B cell (primary cell): ENCODE data around the gene PHTF2. TPM values are rescaled to one million over a fixed set of nuclear protein-coding genes. Genes with fewer than 3 reads are reported as not detected.

Experiments used
- ATAC-seq: fragments of 200-7000 bp; cut with Tn5 transposase; one replicate; pipeline ENCODE4 v1.10.0; 2021; ENCODE audit warnings: low read depth, mild to moderate bottlenecking, moderate number of reproducible peaks, moderate library complexity
- CTCF ChIA-PET: fragments of 350-600 bp; sonication (Branson Sonifier 250); formaldehyde crosslinking; loops from one replicate; lab custom pipeline; 2021; ENCODE audit warnings: antibody characterized with exemption, inconsistent platforms; lab: Charles Lee
- POLR2A ChIA-PET: fragments of 350-600 bp; sonication (Branson Sonifier 250); formaldehyde crosslinking; loops from one replicate; lab custom pipeline; 2021; ENCODE audit warnings: antibody characterized with exemption; lab: Charles Lee
- DNase-seq: peaks from one replicate; pipeline ENCODE4 v3.0.0; 2013
- H2AFZ ChIP-seq: 2 replicates; pipeline ENCODE4 v1.6.1; 2012; ENCODE audit warnings: mild to moderate bottlenecking, low read depth, low read length; ENCODE audit not compliant: insufficient read depth, poor library complexity, severe bottlenecking
- H3K27ac ChIP-seq, 2 donors: 1 replicate in 1 of 2; 2 replicates in 1 of 2; pipeline ENCODE4 v1.5.1; 2012 to 2013; ENCODE audit warnings: low read length in 2 of 2, mild to moderate bottlenecking in 2 of 2, moderate library complexity in 1 of 2
- H3K27me3 ChIP-seq, 4 experiments: fragments of 200-600 bp in 1 of 4; sonication (generic) in 1 of 4; replicated peaks in 1 of 4; 1 replicate in 2 of 4; 2 replicates in 2 of 4; pipeline versions ENCODE4 v1.6.1 to v1.7.0; 2013 to 2016; ENCODE audit warnings: low read length in 3 of 4, mild to moderate bottlenecking in 2 of 4, mixed read lengths in 1 of 4, moderate library complexity in 1 of 4; ENCODE audit not compliant: insufficient read depth in 4 of 4, control insufficient read depth in 3 of 4; ENCODE audit errors: control extremely low read depth in 1 of 4
- H3K36me3 ChIP-seq, 2 experiments: replicated peaks in 1 of 2; 1 replicate in 1 of 2; 2 replicates in 1 of 2; pipeline versions ENCODE4 v1.6.1 to v1.7.1; 2013; ENCODE audit warnings: low read length in 1 of 2; ENCODE audit not compliant: insufficient read depth in 2 of 2, control insufficient read depth in 1 of 2; ENCODE audit errors: control extremely low read depth in 1 of 2, extremely low read depth in 1 of 2
- H3K4me1 ChIP-seq, 2 donors: fragments of 200-600 bp in 1 of 2; sonication (generic) in 1 of 2; 1 replicate in 1 of 2; 2 replicates in 1 of 2; pipeline versions ENCODE4 v1.5.1 to v1.6.1; 2013 to 2017; ENCODE audit warnings: low read length in 2 of 2; ENCODE audit not compliant: control insufficient read depth in 2 of 2, insufficient read depth in 2 of 2
- H3K4me2 ChIP-seq: replicated peaks from 2 replicates; pipeline ENCODE3; 2012; ENCODE audit warnings: mild to moderate bottlenecking, low read depth, low read length; ENCODE audit not compliant: poor library complexity, severe bottlenecking
- H3K4me3 ChIP-seq, 5 experiments: fragments of 200-600 bp in 1 of 5; sonication (generic) in 1 of 5; 1 replicate in 3 of 5; 2 replicates in 2 of 5; pipeline versions ENCODE4 v1.5.1 to v1.7.0; 2011 to 2016; ENCODE audit warnings: low read length in 4 of 5, mild to moderate bottlenecking in 4 of 5, low read depth in 2 of 5, control low read depth in 1 of 5, moderate library complexity in 1 of 5; ENCODE audit not compliant: insufficient read depth in 1 of 5; ENCODE audit errors: control extremely low read depth in 1 of 5, extremely low read depth in 1 of 5
- H3K79me2 ChIP-seq: fragments of 200-600 bp; sonication (generic); one replicate; pipeline ENCODE4 v1.6.0; 2016; ENCODE audit warnings: low read length; ENCODE audit not compliant: control insufficient read depth, insufficient read depth
- H3K9ac ChIP-seq: fragments of 200-600 bp; sonication (generic); 2 replicates; pipeline ENCODE4 v1.6.1; 2017; ENCODE audit warnings: mild to moderate bottlenecking, low read length, moderate library complexity
- H3K9me3 ChIP-seq, 3 donors: one replicate each; pipeline versions ENCODE4 v1.6.1 to v1.7.1; 2013; ENCODE audit warnings: low read length in 2 of 3; ENCODE audit not compliant: control insufficient read depth in 2 of 3, insufficient read depth in 1 of 3; ENCODE audit errors: control extremely low read depth in 1 of 3
- H4K20me1 ChIP-seq: 2 replicates; pipeline ENCODE4 v1.6.0; 2012; ENCODE audit warnings: mild to moderate bottlenecking, low read length; ENCODE audit not compliant: insufficient read depth, control insufficient read depth, poor library complexity, severe bottlenecking
- H3K27ac Mint-ChIP-seq: one replicate; pipeline ENCODE4 v1.8.0; 2021; ENCODE audit warnings: mixed read lengths
- H3K27me3 Mint-ChIP-seq: one replicate; pipeline ENCODE4 v1.8.0; 2021; ENCODE audit warnings: mixed read lengths
- H3K4me1 Mint-ChIP-seq: one replicate; pipeline ENCODE4 v1.8.0; 2021; ENCODE audit warnings: mixed read lengths
- H3K4me3 Mint-ChIP-seq: one replicate; pipeline ENCODE4 v1.8.0; 2021; ENCODE audit warnings: mixed read lengths
- H3K9me3 Mint-ChIP-seq: one replicate; pipeline ENCODE4 v1.8.0; 2022; ENCODE audit warnings: mixed read lengths; ENCODE audit not compliant: insufficient read depth
- CTCF ChIP-seq: fragments of 200-600 bp; IDR thresholded peaks from one replicate; pipeline ENCODE4 v1.8.0; 2022; ENCODE audit warnings: antibody characterized with exemption, mild to moderate bottlenecking
- EZH2 ChIP-seq: IDR thresholded peaks from 2 replicates; pipeline ENCODE4 v1.6.1; 2012; ENCODE audit warnings: borderline replicate concordance, low read depth, mild to moderate bottlenecking, moderate library complexity, low read length; ENCODE audit not compliant: insufficient read depth, poor library complexity, severe bottlenecking
- WGBS: methylation state at CpG from one replicate; pipeline ENCODE4 v1.1.5; 2013; ENCODE audit warnings: missing lambda C conversion rate; ENCODE audit not compliant: insufficient coverage; 5-methylcytosine and 5-hydroxymethylcytosine counted together
- intact Hi-C: fragments of 100-400 bp; cut with micrococcal nuclease; formaldehyde crosslinking; loops from one replicate; pipeline ENCODE4 v1.10.0; 2022
- polyA plus RNA-seq: library from polyadenylated mRNA; depleted of rRNA; stranded (reverse); fragments of >200 nt; gene quantifications from 2 replicates; pipeline ENCODE4 v1.2.3, GENCODE V29; 2012
- total RNA-seq, 2 donors: library from RNA; stranded (reverse); fragments of 120-200 nt in 1 of 2; gene quantifications; 1 replicate in 1 of 2; 2 replicates in 1 of 2; pipeline versions ENCODE4 v1.2.3 to v1.2.4, GENCODE V29; 2013 to 2022

PHTF2 gene
- total and polyA plus RNA-seq, 2 donors (not counting 1 experiment from before 2014, with no cell fraction given) = 35.3 to 44.8 TPM

GRCh38 chr7:77831481-77831880 is 32.9 kb downstream of the PHTF2 start:
- Histone ChIP-seq H3K4me2 (no peak overlapping the region), H2AFZ (no peak overlapping the region), H3K27me3 (no peaks in the 10 kb centered on the region), H3K4me1 (peaks cover 62 to 70% of the 10 kb centered on the region in 2 donors), H4K20me1 (no peaks in the 10 kb centered on the region), H3K79me2 (peaks cover 95% of the 10 kb centered on the region), H3K9ac (no peak overlapping the region), H3K9me3 (peaks cover 0 to 4% (median 1%) of the 10 kb centered on the region in 3 donors), H3K4me3 (peak overlapping the region in 1 of 5 experiments; percentile 2), H3K27ac (peak overlapping the region in 1 of 2 donors; percentile 61), H3K36me3 (no peaks in the 10 kb centered on the region)
- Mint-ChIP-seq H3K4me1 (peaks cover 70% of the 10 kb centered on the region), H3K9me3 (peaks cover 3% of the 10 kb centered on the region), H3K27me3 (no peaks in the 10 kb centered on the region), H3K27ac (peak overlapping the region; percentile 86), H3K4me3 (peak overlapping the region; percentile 30)
- peak; percentile 31 for ATAC-seq
- ChIA-PET POLR2A (no interaction called here), CTCF (interaction anchor here (0.7 to 1.3 kb wide), 4 partner anchors 9 to 75 kb away, joined by 3 to 4 read pairs (median 3); no protein-coding TSS in a partner anchor)
- intact Hi-C loops = no loop called here
- DNase-seq = no peak
- 80% methylated on average over 6 of the region's 7 CpGs for WGBS
- TF ChIP-seq CTCF = no peak
- TF ChIP-seq EZH2 = no peak

GRCh38 chr7:77831953-77832352 is 33.4 kb downstream of the PHTF2 start:
- ChIA-PET CTCF (interaction anchor here (0.9 to 1.2 kb wide), 2 partner anchors 20 to 72 kb away, joined by 3 read pairs; no protein-coding TSS in a partner anchor), POLR2A (no interaction called here)
- Histone ChIP-seq H3K9me3 (peaks cover 0 to 4% (median 0%) of the 10 kb centered on the region in 3 donors), H3K4me3 (no peak overlapping the region), H2AFZ (no peak overlapping the region), H3K36me3 (no peaks in the 10 kb centered on the region), H3K4me2 (no peak overlapping the region), H3K9ac (no peak overlapping the region), H3K27me3 (no peaks in the 10 kb centered on the region), H3K4me1 (peaks cover 58 to 65% of the 10 kb centered on the region in 2 donors), H3K79me2 (peaks cover 95% of the 10 kb centered on the region), H3K27ac (no peak overlapping the region), H4K20me1 (no peaks in the 10 kb centered on the region)
- H3K4me3 Mint-ChIP-seq = peak overlapping the region; percentile 30
- TF ChIP-seq CTCF (no peak), EZH2 (no peak)
- no peaks in the 10 kb centered on the region for H3K27me3 Mint-ChIP-seq
- ATAC-seq (no peak), DNase-seq (no peak)
- H3K4me1 Mint-ChIP-seq = peaks cover 67% of the 10 kb centered on the region
- WGBS = no CpG with 5 or more reads among the region's 1 CpG
- intact Hi-C loops = no loop called here
- H3K27ac Mint-ChIP-seq = peak overlapping the region; percentile 86
- no peaks in the 10 kb centered on the region for H3K9me3 Mint-ChIP-seq
